ENCODE data around the gene SSX2IP.

Gene SSX2IP

DNA sequence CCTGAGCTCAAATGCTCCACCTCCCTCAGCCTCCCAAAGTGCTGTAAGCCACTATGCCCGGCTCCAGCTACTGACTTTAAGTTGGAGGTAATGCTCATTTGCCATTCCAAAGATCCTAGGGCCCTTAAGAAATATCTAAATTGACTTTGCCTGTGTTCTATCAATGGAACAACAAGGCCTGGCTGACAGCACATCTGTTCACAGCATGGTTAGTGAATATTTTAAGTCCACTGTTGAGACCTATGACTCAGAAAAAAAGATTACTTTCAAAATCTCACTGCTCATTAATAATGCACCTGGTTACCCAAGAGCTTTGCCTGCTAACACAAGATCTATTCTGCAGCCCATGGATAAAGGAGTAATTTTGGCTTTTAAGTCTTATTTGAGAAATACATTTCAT is 3.5 kb upstream of the SSX2IP start:
- TF ChIP-seq CTCF (conservative IDR thresholded peaks at IDR 0.05) = no peak
- H3K27ac ChIP-seq = no peak overlapping the region

- no peak for TF ChIP-seq CTCF (conservative IDR thresholded peaks at IDR 0.05)
- no peak overlapping the region for H3K27ac ChIP-seq
These were observed 2.7 kb upstream of the SSX2IP start for GRCh38 chr1:84693005-84693404.

GRCh38 chr1:84692391-84692790 is 2.1 kb upstream of the SSX2IP start:
- TF ChIP-seq CTCF (conservative IDR thresholded peaks at IDR 0.05) = no peak
- H3K27ac ChIP-seq = no peak overlapping the region

- H3K27ac ChIP-seq = peak overlapping the region; percentile 87
- no peak for TF ChIP-seq CTCF (conservative IDR thresholded peaks at IDR 0.05)
These were observed 992 bp upstream of the SSX2IP start for GRCh38 chr1:84691122-84691783.

DNA sequence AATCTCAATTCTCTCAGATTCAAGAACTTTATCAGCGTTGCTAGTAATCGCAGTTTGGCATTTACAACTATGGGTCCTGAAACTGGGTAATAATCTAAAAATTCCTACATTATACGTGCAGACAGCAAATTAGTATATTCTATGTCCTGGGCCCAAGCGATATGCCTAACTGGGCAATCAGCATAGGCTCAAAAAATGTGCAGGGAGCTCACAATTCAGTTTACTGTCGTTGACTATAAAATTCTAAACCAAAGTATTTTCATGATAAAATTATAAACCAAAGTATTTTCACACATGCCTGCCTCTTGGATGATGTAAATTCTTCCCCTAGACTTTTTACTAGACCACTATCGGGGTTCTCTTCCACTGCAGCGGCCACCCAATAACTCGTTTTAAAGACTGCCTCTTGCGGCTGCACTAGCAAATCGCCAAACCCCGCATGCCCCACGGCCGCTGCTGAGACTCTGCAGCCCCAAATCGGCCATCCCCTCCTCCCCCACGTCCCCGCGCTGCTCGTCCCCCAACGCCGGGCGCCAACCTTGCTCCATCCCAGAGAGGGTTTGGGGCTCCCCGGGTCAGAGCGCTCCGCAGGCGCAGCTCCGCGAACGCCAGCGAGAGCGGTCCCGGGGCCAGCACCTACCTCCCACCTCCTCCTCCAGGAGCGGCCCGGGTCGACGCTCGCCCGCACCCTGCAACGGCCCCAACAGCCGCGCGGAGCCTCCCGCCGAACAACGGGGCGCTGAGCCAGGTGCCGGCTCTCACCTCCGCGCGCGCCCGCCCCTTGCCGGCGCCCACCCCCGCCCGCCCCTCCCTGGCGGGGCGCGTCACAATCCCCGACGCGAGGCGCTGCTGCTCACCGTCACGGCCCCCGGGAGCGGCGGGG is 506 bp downstream of the SSX2IP start:
- peak; percentile 60 for TF ChIP-seq CTCF (conservative IDR thresholded peaks at IDR 0.05)
- H3K27ac ChIP-seq = peak overlapping the region; percentile 87

DNA sequence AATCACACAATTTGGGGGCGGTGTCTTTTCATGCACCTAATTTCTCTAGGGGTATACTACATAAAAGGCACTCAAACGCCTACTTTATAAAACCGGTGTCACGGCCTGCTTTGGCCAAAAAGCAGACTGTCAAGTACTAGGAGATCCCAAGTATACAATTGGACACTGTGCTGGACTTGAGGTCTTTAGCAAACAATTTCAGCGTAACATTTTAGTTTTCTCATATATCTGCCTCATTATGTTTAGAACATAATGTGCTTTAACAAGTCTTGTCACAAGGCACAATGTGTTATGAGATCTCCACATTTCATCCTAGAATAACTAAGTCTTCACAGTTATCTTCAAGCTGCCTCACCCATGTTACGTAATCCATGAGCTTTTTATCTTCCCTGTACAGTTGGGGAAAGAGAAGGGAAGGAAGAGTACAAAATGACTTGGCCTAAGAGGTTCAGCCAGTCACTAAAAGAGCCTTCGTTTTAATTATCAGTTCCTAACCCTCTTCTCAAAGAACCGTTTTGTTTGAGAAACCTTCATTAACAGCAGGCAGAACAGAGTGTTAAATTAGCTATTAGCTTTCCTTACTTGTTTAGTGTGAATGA is 1.7 kb downstream of the SSX2IP start:
- no peak for TF ChIP-seq CTCF (conservative IDR thresholded peaks at IDR 0.05)
- no peak overlapping the region for H3K27ac ChIP-seq

GRCh38 chr1:84687714-84688462 is 2.4 kb downstream of the SSX2IP start:
- no peak overlapping the region for H3K27ac ChIP-seq
- TF ChIP-seq CTCF (conservative IDR thresholded peaks at IDR 0.05) = no peak

Data from VCaP (cell line).